Measurements from ENCODE around the gene WNT7A. TPM values are rescaled to one million over a fixed set of nuclear protein-coding genes. Genes with fewer than 3 reads are reported as not detected.
A peak's percentile ranks its signal among the peaks of the same experiment; 100 is the strongest.

The WNT7A gene
- total and polyA plus RNA-seq, 4 experiments from 2014 or later: 8.3 to 19.3 (median 13.5) TPM

- Mint-ChIP-seq H3K4me3 (no peak overlapping the region), H3K4me1 (peaks cover 0 to 17% (median 2%) of the 10 kb centered on the region in 4 donors), H3K27me3 (no peaks in the 10 kb centered on the region), H3K36me3 (no peaks in the 10 kb centered on the region), H3K9me3 (peaks cover 0 to 5% (median 0%) of the 10 kb centered on the region in 8 donors), H3K27ac (no peak overlapping the region)
- H3K4me3 ChIP-seq (ENCODE audit: low read length in 2 of 2): no peak overlapping the region
- H3K27me3 ChIP-seq (ENCODE audit: insufficient read depth, low read length): no peaks in the 10 kb centered on the region
- peaks cover 4% of the 10 kb centered on the region for H3K4me1 ChIP-seq (ENCODE audit: insufficient read depth, low read length)
- intact Hi-C loops (cut with micrococcal nuclease): no loop called here
- ChIA-PET POLR2A (ENCODE audit: partially characterized antibody) (no interaction called here), CTCF (ENCODE audit: partially characterized antibody) (no interaction called here)
- H3K27ac ChIP-seq (ENCODE audit: low read depth, low read length): no peak overlapping the region
- H3K9me3 ChIP-seq (ENCODE audit: control insufficient read depth in 1 of 2, low read length in 2 of 2): no peaks in the 10 kb centered on the region
- no peak for DNase-seq
- no peaks in the 10 kb centered on the region for H3K36me3 ChIP-seq (ENCODE audit: insufficient read depth, low read length)
These were observed 110.4 kb downstream of the WNT7A start for GRCh38 chr3:13769422-13769821.

- H3K27me3 ChIP-seq (ENCODE audit: insufficient read depth, low read length): no peaks in the 10 kb centered on the region
- H3K4me1 Mint-ChIP-seq: peaks cover 0 to 17% (median 2%) of the 10 kb centered on the region in 4 donors
- ChIA-PET CTCF (ENCODE audit: partially characterized antibody) (no interaction called here), POLR2A (ENCODE audit: partially characterized antibody) (no interaction called here)
- no peaks in the 10 kb centered on the region for H3K9me3 ChIP-seq (ENCODE audit: control insufficient read depth in 1 of 2, low read length in 2 of 2)
- no peaks in the 10 kb centered on the region for H3K36me3 ChIP-seq (ENCODE audit: insufficient read depth, low read length)
- H3K27me3 Mint-ChIP-seq: no peaks in the 10 kb centered on the region
- no peak overlapping the region for H3K27ac ChIP-seq (ENCODE audit: low read depth, low read length)
- no peaks in the 10 kb centered on the region for H3K36me3 Mint-ChIP-seq
- intact Hi-C loops (cut with micrococcal nuclease): no loop called here
- no peak for DNase-seq
- peaks cover 4% of the 10 kb centered on the region for H3K4me1 ChIP-seq (ENCODE audit: insufficient read depth, low read length)
- no peak overlapping the region for H3K4me3 ChIP-seq (ENCODE audit: low read length in 2 of 2)
- H3K4me3 Mint-ChIP-seq: no peak overlapping the region
- no peak overlapping the region for H3K27ac Mint-ChIP-seq
- H3K9me3 Mint-ChIP-seq: peaks cover 0 to 5% (median under 1%) of the 10 kb centered on the region in 8 donors
These were observed 111.4 kb downstream of the WNT7A start for GRCh38 chr3:13768453-13768852.

- intact Hi-C loops (cut with micrococcal nuclease): no loop called here
- POLR2A ChIA-PET (ENCODE audit: partially characterized antibody): no interaction called here
- peaks cover 0 to 8% (median 5%) of the 10 kb centered on the region in 8 donors for H3K9me3 Mint-ChIP-seq
- no peaks in the 10 kb centered on the region for H3K27me3 Mint-ChIP-seq
- peaks cover 0 to 17% (median 2%) of the 10 kb centered on the region in 4 donors for H3K4me1 Mint-ChIP-seq
- H3K4me1 ChIP-seq (ENCODE audit: insufficient read depth, low read length): peaks cover 4% of the 10 kb centered on the region
- no peak overlapping the region for H3K4me3 Mint-ChIP-seq
- CTCF ChIA-PET (ENCODE audit: partially characterized antibody): no interaction called here
- H3K9me3 ChIP-seq (ENCODE audit: control insufficient read depth in 1 of 2, low read length in 2 of 2): no peaks in the 10 kb centered on the region
- H3K27me3 ChIP-seq (ENCODE audit: insufficient read depth, low read length): no peaks in the 10 kb centered on the region
- H3K27ac ChIP-seq (ENCODE audit: low read depth, low read length): no peak overlapping the region
- H3K4me3 ChIP-seq (ENCODE audit: low read length in 2 of 2): no peak overlapping the region
- no peaks in the 10 kb centered on the region for H3K36me3 Mint-ChIP-seq
- no peak overlapping the region for H3K27ac Mint-ChIP-seq
- no peak for DNase-seq
- H3K36me3 ChIP-seq (ENCODE audit: insufficient read depth, low read length): no peaks in the 10 kb centered on the region
These were observed 112.0 kb downstream of the WNT7A start for GRCh38 chr3:13767896-13768295.

- Mint-ChIP-seq H3K36me3 (no peaks in the 10 kb centered on the region), H3K4me1 (peaks cover 0 to 17% (median 2%) of the 10 kb centered on the region in 4 donors), H3K4me3 (no peak overlapping the region), H3K27me3 (peaks cover 0 to 4% of the 10 kb centered on the region in 2 donors), H3K9me3 (peaks cover 0 to 14% (median 9%) of the 10 kb centered on the region in 8 donors), H3K27ac (peak overlapping the region in 1 of 7 donors; percentile 18)
- intact Hi-C loops (cut with micrococcal nuclease): no loop called here
- H3K4me1 ChIP-seq (ENCODE audit: insufficient read depth, low read length): peaks cover 4% of the 10 kb centered on the region
- H3K27ac ChIP-seq (ENCODE audit: low read depth, low read length): no peak overlapping the region
- H3K27me3 ChIP-seq (ENCODE audit: insufficient read depth, low read length): no peaks in the 10 kb centered on the region
- DNase-seq: no peak
- H3K9me3 ChIP-seq (ENCODE audit: control insufficient read depth in 1 of 2, low read length in 2 of 2): peaks cover 0 to 3% of the 10 kb centered on the region in 2 donors
- ChIA-PET POLR2A (ENCODE audit: partially characterized antibody) (no interaction called here), CTCF (ENCODE audit: partially characterized antibody) (interaction anchor here (1.7 kb wide), 1 partner anchor 113 kb away, joined by 3 read pairs; the partner anchor contains the start of gene WNT7A)
- H3K4me3 ChIP-seq (ENCODE audit: low read length in 2 of 2): no peak overlapping the region
- H3K36me3 ChIP-seq (ENCODE audit: insufficient read depth, low read length): no peaks in the 10 kb centered on the region
These were observed 112.8 kb downstream of the WNT7A start for GRCh38 chr3:13767030-13767429.

Other genes starting within 250 kb of the WNT7A start
- 1 to 10 TPM; 7.5 to 9.3 TPM for gene CHCHD4, start 244.8 kb upstream of the WNT7A start, total RNA-seq
- 10 to 100 TPM; 17.4 to 17.5 TPM for gene CHCHD4, start 244.8 kb upstream of the WNT7A start, polyA plus RNA-seq
- gene TMEM43, start 245.0 kb upstream of the WNT7A start, total RNA-seq: 10 to 100 TPM; 69.3 to 69.7 TPM
- 100 to 1,000 TPM in 1 of 2 donors, 10 to 100 TPM in 1; 83.8 to 143 TPM for gene TMEM43, start 245.0 kb upstream of the WNT7A start, polyA plus RNA-seq